Glutamatergic neuron (in vitro differentiated cells): ENCODE data around the gene MORN5. TPM values are rescaled to one million over a fixed set of nuclear protein-coding genes. Genes with fewer than 3 reads are reported as not detected.

Source experiments
- DNase-seq: peaks from one replicate; pipeline ENCODE4 v3.0.0; 2022
- H3K27ac Mint-ChIP-seq: one replicate; pipeline ENCODE4 v1.8.0; 2020; ENCODE audit warnings: mild to moderate bottlenecking, mixed read lengths, inconsistent platforms; ENCODE audit not compliant: unreplicated experiment
- H3K27me3 Mint-ChIP-seq: one replicate; pipeline ENCODE4 v1.8.0; 2020; ENCODE audit warnings: mild to moderate bottlenecking, moderate library complexity, mixed read lengths, inconsistent platforms; ENCODE audit not compliant: unreplicated experiment
- H3K36me3 Mint-ChIP-seq: one replicate; pipeline ENCODE4 v1.8.0; 2020; ENCODE audit warnings: mild to moderate bottlenecking, mixed read lengths, inconsistent platforms; ENCODE audit not compliant: unreplicated experiment
- H3K4me1 Mint-ChIP-seq: one replicate; pipeline ENCODE4 v1.8.0; 2020; ENCODE audit warnings: mild to moderate bottlenecking, low read depth, mixed read lengths, inconsistent platforms; ENCODE audit not compliant: unreplicated experiment
- H3K4me3 Mint-ChIP-seq: one replicate; pipeline ENCODE4 v1.8.0; 2020; ENCODE audit warnings: mild to moderate bottlenecking, mixed read lengths, inconsistent platforms; ENCODE audit not compliant: unreplicated experiment
- H3K9me3 Mint-ChIP-seq: one replicate; pipeline ENCODE4 v1.8.0; 2020; ENCODE audit warnings: mild to moderate bottlenecking, moderate library complexity, mixed read lengths, inconsistent platforms; ENCODE audit not compliant: unreplicated experiment
- total RNA-seq: library from RNA; stranded (reverse); fragmentation: NEBNext Ultra II Directional; extraction: Animal tissue kit (Norgen Biotek cat#: 25700); gene quantifications from one replicate; pipeline ENCODE4 v1.2.1, GENCODE V29; 2021; ENCODE audit not compliant: unreplicated experiment
- TF ChIP-seq, protein P1 (sequence below): fragments of 200-600 bp; sonication (generic); IDR thresholded peaks from one replicate; pipeline ENCODE4 v1.5.0; 2021; ENCODE audit not compliant: partially characterized antibody, unreplicated experiment

MORN5 gene
- total RNA-seq, 1 donor from 2014 or later, result not detected

DNA sequence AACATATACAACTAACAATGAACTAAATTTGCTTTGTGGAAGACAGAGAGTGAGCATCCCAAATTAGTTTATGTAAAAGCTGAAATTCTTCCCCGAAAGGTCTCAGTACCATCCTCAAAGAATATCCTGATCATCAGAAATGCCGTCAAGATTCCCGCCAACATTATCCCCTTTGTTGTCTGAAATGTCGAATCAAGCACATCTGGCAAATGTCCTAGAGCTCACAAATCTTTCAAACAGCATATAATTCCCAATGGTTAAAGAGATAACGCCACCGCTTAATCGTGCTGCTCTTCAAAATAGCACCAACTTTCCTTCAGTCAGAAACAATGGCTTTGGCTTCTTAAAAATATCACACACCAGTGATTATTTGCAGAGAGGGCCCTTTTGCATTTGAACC is 23.8 kb downstream of the MORN5 start:
- Mint-ChIP-seq H3K4me3 (no peak overlapping the region), H3K9me3 (peaks cover 2% of the 10 kb centered on the region), H3K4me1 (no peaks in the 10 kb centered on the region), H3K27ac (no peak overlapping the region), H3K36me3 (no peaks in the 10 kb centered on the region), H3K27me3 (no peaks in the 10 kb centered on the region)
- DNase-seq, result no peak
- TF ChIP-seq, protein P1, sequence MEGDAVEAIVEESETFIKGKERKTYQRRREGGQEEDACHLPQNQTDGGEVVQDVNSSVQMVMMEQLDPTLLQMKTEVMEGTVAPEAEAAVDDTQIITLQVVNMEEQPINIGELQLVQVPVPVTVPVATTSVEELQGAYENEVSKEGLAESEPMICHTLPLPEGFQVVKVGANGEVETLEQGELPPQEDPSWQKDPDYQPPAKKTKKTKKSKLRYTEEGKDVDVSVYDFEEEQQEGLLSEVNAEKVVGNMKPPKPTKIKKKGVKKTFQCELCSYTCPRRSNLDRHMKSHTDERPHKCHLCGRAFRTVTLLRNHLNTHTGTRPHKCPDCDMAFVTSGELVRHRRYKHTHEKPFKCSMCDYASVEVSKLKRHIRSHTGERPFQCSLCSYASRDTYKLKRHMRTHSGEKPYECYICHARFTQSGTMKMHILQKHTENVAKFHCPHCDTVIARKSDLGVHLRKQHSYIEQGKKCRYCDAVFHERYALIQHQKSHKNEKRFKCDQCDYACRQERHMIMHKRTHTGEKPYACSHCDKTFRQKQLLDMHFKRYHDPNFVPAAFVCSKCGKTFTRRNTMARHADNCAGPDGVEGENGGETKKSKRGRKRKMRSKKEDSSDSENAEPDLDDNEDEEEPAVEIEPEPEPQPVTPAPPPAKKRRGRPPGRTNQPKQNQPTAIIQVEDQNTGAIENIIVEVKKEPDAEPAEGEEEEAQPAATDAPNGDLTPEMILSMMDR, result no peak

- Mint-ChIP-seq H3K27me3 (no peaks in the 10 kb centered on the region), H3K27ac (no peak overlapping the region), H3K36me3 (no peaks in the 10 kb centered on the region), H3K4me1 (no peaks in the 10 kb centered on the region), H3K4me3 (no peak overlapping the region), H3K9me3 (peaks cover 2% of the 10 kb centered on the region)
- DNase-seq, result no peak
- TF ChIP-seq, protein P1, result no peak
Observed at GRCh38 chr9:122184551-122184950, 24.8 kb downstream of the MORN5 start.

DNA sequence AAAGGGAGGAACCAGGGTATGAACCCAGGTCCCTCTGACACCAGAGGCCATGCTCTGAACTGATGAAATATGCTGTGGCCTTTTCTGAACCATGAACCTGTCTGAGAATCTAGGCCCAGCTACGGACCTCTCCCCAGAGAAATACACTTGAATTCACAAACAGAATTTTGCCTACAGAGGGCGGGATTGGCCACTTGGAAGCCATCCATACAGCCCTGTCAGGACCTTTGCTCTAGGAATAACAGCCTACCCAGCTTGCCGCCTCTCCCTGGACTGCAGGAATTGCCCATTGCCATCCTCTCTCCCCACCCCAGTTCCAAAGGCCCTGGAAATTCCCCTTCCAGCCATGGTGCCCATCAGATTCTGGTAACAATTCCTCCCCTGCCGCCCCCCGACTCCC is 26.6 kb downstream of the MORN5 start:
- Mint-ChIP-seq H3K4me1 (no peaks in the 10 kb centered on the region), H3K9me3 (no peaks in the 10 kb centered on the region), H3K27me3 (no peaks in the 10 kb centered on the region), H3K36me3 (no peaks in the 10 kb centered on the region), H3K27ac (no peak overlapping the region), H3K4me3 (no peak overlapping the region)
- no peak for DNase-seq
- TF ChIP-seq, protein P1, result no peak

DNA sequence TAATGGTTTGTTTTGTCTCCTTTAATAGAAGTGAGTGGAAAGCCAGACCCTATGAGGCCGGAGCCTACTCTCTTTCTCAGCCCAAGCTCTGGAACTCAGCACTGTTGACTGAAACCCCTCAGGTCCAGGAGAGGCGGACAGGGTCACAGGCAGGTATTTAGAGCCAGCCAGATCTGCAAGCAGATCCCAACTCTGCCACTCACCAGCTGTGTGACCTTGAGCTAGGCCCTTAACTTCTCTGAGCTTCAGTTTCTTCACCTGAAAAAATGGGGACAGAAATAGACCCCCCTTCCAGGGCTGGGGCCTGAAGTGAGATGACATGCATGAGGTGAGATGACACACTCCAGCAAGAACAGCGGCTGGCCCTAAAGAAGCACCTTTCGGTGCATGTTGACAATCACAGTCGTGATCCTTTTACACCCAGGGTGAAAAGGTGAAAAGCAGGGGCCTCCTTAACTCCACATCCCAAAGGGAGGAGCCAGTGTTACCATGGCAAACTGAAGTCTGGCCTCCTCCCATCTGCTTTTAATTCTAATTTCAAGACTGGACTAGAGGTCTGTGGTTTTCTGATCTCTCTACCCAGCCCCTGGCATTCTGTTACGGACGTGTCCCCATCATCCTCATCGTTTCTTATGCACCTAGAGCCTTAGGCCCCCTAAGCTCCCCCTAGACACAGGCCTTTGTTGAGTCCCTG is 27.2 kb downstream of the MORN5 start:
- DNase-seq, result no peak
- Mint-ChIP-seq H3K4me3 (no peak overlapping the region), H3K36me3 (no peaks in the 10 kb centered on the region), H3K27ac (no peak overlapping the region), H3K27me3 (no peaks in the 10 kb centered on the region), H3K4me1 (no peaks in the 10 kb centered on the region), H3K9me3 (no peaks in the 10 kb centered on the region)
- TF ChIP-seq, protein P1, result no peak

- Mint-ChIP-seq H3K27ac (no peak overlapping the region), H3K4me3 (no peak overlapping the region), H3K27me3 (no peaks in the 10 kb centered on the region), H3K4me1 (no peaks in the 10 kb centered on the region), H3K36me3 (no peaks in the 10 kb centered on the region), H3K9me3 (no peaks in the 10 kb centered on the region)
- DNase-seq, result no peak
- TF ChIP-seq, protein P1, result no peak
Observed at GRCh38 chr9:122188369-122188768, 28.7 kb downstream of the MORN5 start.
